HG03097 (cell line): ENCODE results near the gene PM20D2.
"Not testable (repeated sequence)": the region's sequence is repeated elsewhere in the genome, so short reads cannot be mapped to it uniquely, and the experiment has no call there.

Source experiments
- ATAC-seq: cut with Tn5 transposase; IDR thresholded peaks from one replicate; pipeline ENCODE4 v1.9.1; 2021; ENCODE audit not compliant: unreplicated experiment, low FRiP score

The PM20D2 gene, protein sequence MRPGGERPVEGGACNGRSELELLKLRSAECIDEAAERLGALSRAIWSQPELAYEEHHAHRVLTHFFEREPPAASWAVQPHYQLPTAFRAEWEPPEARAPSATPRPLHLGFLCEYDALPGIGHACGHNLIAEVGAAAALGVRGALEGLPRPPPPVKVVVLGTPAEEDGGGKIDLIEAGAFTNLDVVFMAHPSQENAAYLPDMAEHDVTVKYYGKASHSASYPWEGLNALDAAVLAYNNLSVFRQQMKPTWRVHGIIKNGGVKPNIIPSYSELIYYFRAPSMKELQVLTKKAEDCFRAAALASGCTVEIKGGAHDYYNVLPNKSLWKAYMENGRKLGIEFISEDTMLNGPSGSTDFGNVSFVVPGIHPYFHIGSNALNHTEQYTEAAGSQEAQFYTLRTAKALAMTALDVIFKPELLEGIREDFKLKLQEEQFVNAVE

GRCh38 chr6:89145956-89146717 lies at the start of gene PM20D2:
Gene PM20D2, plus strand, starts transcription at chr6:89146055. Its CDS starts 90 bp downstream, at chr6:89146145.
- ATAC-seq, result peak; percentile 53

DNA sequence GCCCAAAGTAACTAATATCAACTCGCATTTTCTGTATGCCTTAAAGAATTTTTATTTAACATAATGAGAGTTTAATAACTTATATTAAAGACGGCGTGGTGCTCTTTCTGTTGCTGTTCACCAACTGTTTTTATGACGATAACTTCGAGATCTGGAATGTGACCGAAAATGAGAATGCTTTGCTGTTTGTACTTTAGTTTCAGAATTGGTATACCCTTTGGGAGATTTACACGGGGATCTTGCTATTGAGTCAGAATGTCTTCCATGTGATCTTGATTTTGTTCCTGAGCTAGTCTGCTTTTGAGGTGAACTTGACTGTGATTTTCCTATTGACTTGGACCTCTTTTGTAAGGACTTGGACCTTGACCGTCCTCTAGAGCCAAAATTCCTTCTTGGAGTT lies 47.4 kb upstream of the PM20D2 start:
- no peak for ATAC-seq

GRCh38 chr6:89100114-89100513 lies 45.7 kb upstream of the PM20D2 start:
- ATAC-seq, result no peak

- no peak for ATAC-seq
These were observed 35.6 kb upstream of the PM20D2 start for GRCh38 chr6:89110284-89110683.

DNA sequence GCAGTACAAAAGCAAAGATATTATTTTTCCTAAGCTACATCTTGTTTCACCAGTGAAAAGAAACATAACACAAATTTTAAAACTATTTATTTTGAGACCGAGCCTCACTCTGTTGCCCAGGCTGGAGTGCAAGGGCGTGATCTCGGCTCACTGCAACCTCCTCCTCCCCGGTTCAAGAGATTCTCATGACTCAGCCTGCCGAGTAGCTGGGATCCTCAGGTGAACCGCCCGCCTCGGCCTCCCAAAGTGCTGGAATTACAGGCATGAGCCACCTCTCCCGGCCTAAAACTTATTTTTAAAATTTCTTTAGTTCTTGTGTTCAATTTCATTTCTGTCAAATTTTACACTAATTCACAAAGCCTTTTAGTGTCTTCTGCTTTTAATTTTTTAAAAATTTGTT lies 33.9 kb upstream of the PM20D2 start:
- no peak for ATAC-seq

DNA sequence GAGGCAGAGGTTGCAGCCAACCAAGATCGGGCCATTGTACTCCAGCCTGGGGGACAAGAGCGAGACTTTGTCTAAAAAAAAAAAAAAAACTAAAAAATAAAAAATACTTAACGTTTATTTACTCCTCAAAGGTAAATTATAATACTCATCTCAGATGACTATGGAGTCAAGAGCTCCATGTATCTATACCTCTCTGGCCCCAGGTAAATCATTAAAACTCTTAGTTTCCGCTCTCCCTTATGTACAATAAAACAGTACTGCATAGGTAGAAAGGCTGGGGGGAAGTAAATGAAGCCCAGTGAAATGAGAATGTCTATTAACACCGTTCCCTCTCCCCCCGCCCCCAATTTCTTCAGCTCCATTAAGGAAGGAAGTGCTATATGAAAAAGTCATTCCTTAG lies 29.2 kb upstream of the PM20D2 start:
- no peak for ATAC-seq

GRCh38 chr6:89117211-89118108 lies 28.4 kb upstream of the PM20D2 start, which contains the start of gene SRSF12:
Gene SRSF12, minus strand, starts transcription at chr6:89118071. Its CDS starts 184 bp downstream, at chr6:89117887.
- no peak for ATAC-seq

GRCh38 chr6:89118931-89119330 lies 26.9 kb upstream of the PM20D2 start:
- ATAC-seq, result no peak

DNA sequence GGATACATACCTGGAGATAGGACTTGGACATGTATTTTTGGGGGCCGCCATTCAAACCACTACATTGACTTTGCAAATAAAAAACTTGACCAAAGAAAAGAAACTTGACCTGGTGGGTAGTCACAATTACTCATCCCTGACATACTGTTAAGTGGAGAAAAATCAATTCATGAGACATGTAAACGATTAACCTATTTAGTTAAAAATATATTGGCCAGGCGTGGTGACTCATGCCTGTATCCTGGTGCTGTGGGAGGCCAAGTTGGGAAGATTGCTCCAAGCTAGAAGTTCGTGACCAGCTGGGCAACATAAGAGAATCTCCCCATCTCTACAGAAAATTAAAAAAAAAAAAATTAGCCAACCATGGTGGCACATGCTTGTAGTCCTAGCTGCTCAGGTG lies 25.5 kb upstream of the PM20D2 start:
- no peak for ATAC-seq

- no peak for ATAC-seq
These were observed 23.9 kb upstream of the PM20D2 start for GRCh38 chr6:89121934-89122333.

DNA sequence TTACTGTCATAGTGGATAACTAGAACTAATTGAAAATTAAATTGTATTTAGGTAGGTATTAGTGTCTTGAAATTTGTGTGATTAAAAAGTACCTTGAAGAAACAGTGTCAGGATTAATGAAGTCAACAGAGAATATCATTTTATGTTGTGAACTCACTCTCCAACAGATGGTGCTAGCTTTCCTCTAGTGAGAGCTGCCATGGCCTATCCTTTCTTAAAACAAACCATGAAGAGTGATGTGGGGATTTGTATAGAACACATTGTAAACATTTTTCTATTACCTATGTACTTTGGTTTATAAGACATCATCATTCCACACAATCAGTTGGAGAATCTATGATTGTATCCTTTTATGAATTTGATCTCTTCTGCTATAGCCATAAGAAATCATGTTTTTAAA lies 23.2 kb upstream of the PM20D2 start:
- ATAC-seq, result no peak

- not testable (repeated sequence) for ATAC-seq
These were observed 17.6 kb upstream of the PM20D2 start for GRCh38 chr6:89128256-89128671.

DNA sequence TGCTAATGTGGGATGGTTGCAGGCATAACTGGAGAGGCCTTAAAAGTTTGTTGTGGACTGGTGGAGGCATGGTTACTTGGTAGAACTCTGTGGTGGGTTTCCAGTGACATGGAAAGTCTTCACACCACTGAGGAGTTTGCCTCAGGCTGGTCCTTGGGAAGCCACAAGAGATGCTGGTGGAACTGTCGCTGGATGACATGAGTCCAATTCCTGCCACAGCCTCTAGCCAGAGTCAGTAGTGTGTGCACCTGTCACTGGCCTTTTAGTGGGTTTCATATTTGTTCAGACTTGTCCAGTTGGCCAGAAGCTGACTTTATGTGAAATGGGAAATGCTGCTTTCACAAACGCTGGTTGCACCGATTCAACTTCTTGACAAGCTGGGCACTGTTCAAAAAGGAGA lies 14.3 kb upstream of the PM20D2 start:
- no peak for ATAC-seq

- no peak for ATAC-seq
These were observed 13.8 kb upstream of the PM20D2 start for GRCh38 chr6:89132057-89132456.

DNA sequence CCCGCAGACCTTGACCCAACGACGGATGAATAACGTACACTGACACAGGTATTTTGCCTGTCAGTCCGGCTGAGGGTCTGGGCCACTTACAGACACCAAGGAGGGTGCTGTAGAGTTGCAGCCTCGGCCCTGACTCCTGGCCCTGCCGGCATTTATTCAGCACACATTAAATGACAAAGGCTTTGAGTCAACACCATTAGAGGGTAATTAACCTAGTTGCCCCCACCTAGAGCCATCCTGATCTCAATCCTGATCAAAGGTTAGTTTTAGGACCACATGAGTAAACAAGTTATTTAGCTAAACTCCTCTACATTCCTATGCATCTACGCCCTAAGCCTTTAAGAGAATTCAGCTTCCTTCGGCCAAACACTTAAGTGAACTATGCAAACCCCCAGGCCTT lies 11.9 kb upstream of the PM20D2 start:
- ATAC-seq, result no peak

GRCh38 chr6:89134723-89135122 lies 11.1 kb upstream of the PM20D2 start:
- ATAC-seq, result no peak

DNA sequence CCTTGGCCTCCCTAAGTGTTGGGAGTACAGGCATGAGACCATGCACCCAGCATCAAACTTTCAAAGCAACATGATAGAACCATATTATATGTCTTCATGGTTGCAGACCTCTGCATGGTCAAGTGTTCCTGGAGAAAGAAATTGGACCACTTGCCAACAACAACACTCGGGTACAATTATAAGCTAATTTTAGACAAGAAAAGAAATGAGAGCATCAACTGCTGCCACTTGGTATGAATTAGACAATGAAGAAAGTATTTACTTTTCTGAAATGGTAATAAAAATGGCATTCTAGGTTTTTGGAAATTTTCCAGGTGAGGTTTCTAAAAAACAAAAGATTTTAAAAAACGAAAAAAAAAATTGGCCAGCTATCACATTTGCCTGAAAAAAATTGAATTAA lies 7.7 kb upstream of the PM20D2 start:
- ATAC-seq, result no peak

DNA sequence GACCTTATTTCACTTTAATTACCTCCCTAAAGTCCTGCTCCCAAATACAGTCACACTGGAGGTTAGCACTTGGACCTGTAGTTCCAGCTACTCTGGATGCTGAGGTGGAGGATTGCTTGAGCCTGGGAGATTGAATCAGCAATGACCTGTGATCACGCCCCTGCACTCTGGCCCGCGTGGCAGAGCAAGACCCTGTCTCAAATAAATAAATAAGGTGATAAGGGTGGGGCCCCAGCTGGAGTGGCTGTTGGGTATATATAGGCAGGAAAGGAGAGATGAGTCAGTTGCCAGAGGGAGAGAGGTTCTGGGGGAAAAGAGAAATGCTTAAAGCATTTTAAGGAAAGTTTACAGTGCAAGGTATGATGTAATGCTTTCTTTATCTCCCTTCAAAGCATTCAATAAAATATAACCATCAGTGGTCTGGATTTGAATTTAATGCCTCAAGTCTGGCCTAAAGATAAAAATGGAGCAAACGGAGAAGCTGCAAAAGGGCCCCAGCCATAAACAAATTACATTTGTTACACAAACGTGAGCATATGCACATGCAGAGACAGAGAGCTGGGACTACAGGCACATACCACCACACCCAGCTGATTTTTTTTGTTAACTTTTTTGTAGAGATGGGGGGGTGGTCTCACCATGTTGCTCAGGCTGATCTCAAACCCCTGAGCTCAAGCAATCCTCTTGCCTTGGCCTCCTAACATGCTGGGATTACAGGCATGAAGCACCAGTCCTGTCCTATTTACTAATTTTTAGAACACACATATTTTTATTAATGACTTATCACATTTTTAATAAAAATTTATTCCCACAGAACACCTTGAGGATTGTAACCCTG lies 6.1 kb upstream of the PM20D2 start:
- no peak for ATAC-seq

DNA sequence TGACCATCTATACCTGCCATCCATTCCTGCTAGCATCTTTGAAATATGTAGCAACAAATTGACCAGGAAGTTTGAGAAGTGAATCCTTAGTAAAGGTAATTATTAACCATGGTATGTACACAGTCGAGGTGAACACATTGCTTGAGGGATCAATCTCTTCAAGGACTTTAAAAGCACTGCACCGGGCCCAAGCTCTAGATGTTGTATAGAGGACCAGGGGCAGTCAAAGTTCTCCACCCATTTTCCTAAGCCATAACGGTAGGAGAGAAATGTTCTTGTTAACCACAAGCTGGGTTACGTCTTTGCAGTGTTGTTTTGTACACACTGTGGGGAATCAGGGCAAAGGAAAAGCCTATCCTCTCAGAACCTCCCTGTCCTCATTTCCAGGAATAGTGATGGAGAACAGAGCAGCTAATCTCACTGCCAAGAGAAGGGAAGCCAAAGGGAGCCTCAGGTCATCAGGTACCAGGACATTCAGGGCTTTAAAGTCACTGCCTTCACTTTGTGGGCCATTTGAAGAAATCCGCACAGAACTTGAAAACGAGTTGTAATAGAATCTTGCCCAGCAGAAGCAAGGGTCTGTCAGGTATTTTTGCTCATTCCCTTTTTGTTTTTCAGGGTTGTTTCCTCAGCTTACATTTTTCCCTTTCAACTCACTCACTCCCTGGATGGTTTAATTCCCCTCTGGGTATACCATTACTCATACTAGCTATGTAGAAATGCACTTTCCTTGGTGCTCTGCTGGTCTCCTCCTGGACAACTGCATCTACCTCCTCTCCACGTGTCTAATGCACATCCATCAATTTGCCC lies 5.3 kb upstream of the PM20D2 start:
- no peak for ATAC-seq
